HCT116 (cell line): Measurements from ENCODE around the gene DUS4L.

Source experiments
- EZH2 ChIP-seq: fragments of 200-600 bp; sonication (generic); IDR thresholded peaks from 2 replicates; pipeline ENCODE4 v1.6.1; 2017; ENCODE audit warnings: antibody characterized with exemption, mixed run types
- JUND ChIP-seq: IDR thresholded peaks from 2 replicates; pipeline ENCODE4 v1.6.1; 2012
- POLR2A ChIP-seq: IDR thresholded peaks from 2 replicates; pipeline ENCODE4 v1.7.0; 2011; ENCODE audit warnings: borderline replicate concordance; ENCODE audit not compliant: insufficient read depth, insufficient read length; ENCODE audit errors: extremely low read depth
- RAD21 ChIP-seq: IDR thresholded peaks from 2 replicates; pipeline ENCODE4 v1.6.1; 2012; ENCODE audit warnings: low read depth, mild to moderate bottlenecking
- SIN3A ChIP-seq: IDR thresholded peaks from 2 replicates; pipeline ENCODE4 v1.6.1; 2012; ENCODE audit warnings: low read depth
- SP1 ChIP-seq: IDR thresholded peaks from 2 replicates; pipeline ENCODE4 v1.6.1; 2012; ENCODE audit warnings: low read depth
- YY1 ChIP-seq: IDR thresholded peaks from 2 replicates; pipeline ENCODE4 v1.6.1; 2011; ENCODE audit warnings: low read length, low read depth, moderate library complexity, mild to moderate bottlenecking; ENCODE audit not compliant: insufficient replicate concordance; ENCODE audit errors: extremely low read depth
- ZNF274 ChIP-seq: fragments of 200-500 bp; sonication (Bioruptor generic); IDR thresholded peaks from 2 replicates; pipeline ENCODE4 v1.6.1; 2014; ENCODE audit warnings: mild to moderate bottlenecking, low read depth, low read length, inconsistent platforms
- TF ChIP-seq, protein P1 (sequence below), 3 experiments: fragments of 200-600 bp in 1 of 3; sonication (generic) in 1 of 3; IDR thresholded peaks in 2 of 3; conservative IDR thresholded peaks in 1 of 3; 2 replicates each; pipeline ENCODE4 v1.5.1; 2012 to 2017; ENCODE audit warnings: low read depth in 2 of 3, low read length in 2 of 3, antibody characterized with exemption in 1 of 3, borderline replicate concordance in 1 of 3, control low read depth in 1 of 3, mild to moderate bottlenecking in 1 of 3, mixed read lengths in 1 of 3, mixed run types in 1 of 3, moderate library complexity in 1 of 3; ENCODE audit not compliant: insufficient read depth in 1 of 3
- TF ChIP-seq, protein P2 (sequence below): IDR thresholded peaks from 2 replicates; pipeline ENCODE4 v1.6.1; 2012; ENCODE audit warnings: low read depth
- TF ChIP-seq, protein P3 (sequence below): IDR thresholded peaks from 2 replicates; pipeline ENCODE4 v1.6.1; 2012
- TF ChIP-seq, protein P4 (sequence below): IDR thresholded peaks from 2 replicates; pipeline ENCODE4 v1.6.1; 2012

DNA sequence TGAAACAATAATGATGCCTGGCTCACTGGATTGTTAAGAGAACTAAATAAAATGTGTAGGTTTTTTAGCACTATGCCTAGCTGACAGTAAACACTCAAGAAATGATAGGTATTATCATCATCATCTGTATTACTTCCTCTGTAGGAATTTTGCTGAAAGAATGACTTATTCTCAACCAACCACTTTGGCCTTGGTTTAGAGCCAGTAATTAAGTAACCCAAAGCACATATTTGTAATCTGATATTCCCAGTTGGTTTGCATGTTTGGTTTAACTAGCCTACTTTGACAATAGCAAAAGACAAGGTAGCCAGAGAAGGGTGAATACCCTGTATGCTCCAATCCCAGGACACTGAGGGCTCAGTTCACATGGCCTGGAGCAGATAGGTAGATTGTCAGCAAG, 50.7 kb downstream of the DUS4L start:
- TF ChIP-seq POLR2A, result no peak
- TF ChIP-seq SP1, result no peak
- TF ChIP-seq, protein P1, sequence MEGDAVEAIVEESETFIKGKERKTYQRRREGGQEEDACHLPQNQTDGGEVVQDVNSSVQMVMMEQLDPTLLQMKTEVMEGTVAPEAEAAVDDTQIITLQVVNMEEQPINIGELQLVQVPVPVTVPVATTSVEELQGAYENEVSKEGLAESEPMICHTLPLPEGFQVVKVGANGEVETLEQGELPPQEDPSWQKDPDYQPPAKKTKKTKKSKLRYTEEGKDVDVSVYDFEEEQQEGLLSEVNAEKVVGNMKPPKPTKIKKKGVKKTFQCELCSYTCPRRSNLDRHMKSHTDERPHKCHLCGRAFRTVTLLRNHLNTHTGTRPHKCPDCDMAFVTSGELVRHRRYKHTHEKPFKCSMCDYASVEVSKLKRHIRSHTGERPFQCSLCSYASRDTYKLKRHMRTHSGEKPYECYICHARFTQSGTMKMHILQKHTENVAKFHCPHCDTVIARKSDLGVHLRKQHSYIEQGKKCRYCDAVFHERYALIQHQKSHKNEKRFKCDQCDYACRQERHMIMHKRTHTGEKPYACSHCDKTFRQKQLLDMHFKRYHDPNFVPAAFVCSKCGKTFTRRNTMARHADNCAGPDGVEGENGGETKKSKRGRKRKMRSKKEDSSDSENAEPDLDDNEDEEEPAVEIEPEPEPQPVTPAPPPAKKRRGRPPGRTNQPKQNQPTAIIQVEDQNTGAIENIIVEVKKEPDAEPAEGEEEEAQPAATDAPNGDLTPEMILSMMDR (IDR thresholded peaks at IDR 0.05 in 2 of 3, conservative IDR thresholded peaks at IDR 0.05 in 1 of 3; ENCODE audit: borderline replicate concordance in 1 of 3, insufficient read depth in 1 of 3, low read depth in 2 of 3, low read length in 2 of 3), result no peak
- no peak for TF ChIP-seq YY1
- TF ChIP-seq ZNF274, result no peak
- no peak for TF ChIP-seq EZH2
- TF ChIP-seq, protein P2, sequence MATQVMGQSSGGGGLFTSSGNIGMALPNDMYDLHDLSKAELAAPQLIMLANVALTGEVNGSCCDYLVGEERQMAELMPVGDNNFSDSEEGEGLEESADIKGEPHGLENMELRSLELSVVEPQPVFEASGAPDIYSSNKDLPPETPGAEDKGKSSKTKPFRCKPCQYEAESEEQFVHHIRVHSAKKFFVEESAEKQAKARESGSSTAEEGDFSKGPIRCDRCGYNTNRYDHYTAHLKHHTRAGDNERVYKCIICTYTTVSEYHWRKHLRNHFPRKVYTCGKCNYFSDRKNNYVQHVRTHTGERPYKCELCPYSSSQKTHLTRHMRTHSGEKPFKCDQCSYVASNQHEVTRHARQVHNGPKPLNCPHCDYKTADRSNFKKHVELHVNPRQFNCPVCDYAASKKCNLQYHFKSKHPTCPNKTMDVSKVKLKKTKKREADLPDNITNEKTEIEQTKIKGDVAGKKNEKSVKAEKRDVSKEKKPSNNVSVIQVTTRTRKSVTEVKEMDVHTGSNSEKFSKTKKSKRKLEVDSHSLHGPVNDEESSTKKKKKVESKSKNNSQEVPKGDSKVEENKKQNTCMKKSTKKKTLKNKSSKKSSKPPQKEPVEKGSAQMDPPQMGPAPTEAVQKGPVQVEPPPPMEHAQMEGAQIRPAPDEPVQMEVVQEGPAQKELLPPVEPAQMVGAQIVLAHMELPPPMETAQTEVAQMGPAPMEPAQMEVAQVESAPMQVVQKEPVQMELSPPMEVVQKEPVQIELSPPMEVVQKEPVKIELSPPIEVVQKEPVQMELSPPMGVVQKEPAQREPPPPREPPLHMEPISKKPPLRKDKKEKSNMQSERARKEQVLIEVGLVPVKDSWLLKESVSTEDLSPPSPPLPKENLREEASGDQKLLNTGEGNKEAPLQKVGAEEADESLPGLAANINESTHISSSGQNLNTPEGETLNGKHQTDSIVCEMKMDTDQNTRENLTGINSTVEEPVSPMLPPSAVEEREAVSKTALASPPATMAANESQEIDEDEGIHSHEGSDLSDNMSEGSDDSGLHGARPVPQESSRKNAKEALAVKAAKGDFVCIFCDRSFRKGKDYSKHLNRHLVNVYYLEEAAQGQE, result no peak
- TF ChIP-seq SIN3A, result no peak
- no peak for TF ChIP-seq JUND
- TF ChIP-seq, protein P3, sequence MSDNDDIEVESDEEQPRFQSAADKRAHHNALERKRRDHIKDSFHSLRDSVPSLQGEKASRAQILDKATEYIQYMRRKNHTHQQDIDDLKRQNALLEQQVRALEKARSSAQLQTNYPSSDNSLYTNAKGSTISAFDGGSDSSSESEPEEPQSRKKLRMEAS, result no peak
- no peak for TF ChIP-seq RAD21
- TF ChIP-seq, protein P4, sequence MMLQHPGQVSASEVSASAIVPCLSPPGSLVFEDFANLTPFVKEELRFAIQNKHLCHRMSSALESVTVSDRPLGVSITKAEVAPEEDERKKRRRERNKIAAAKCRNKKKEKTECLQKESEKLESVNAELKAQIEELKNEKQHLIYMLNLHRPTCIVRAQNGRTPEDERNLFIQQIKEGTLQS, result no peak
